HG02943 (cell line): Measurements from ENCODE around the gene MED25.

Experiments used
- ATAC-seq: cut with Tn5 transposase; IDR thresholded peaks from one replicate; pipeline ENCODE4 v1.9.1; 2021; ENCODE audit warnings: mild to moderate bottlenecking, low read depth, moderate library complexity; ENCODE audit not compliant: unreplicated experiment

The MED25 gene

GRCh38 chr19:49855676-49856573 lies 37.8 kb downstream of the MED25 start:
- ATAC-seq = no peak

GRCh38 chr19:49856574-49857021 lies 38.5 kb downstream of the MED25 start:
- no peak for ATAC-seq

- no peak for ATAC-seq
Measured at GRCh38 chr19:49857061-49857837, 39.2 kb downstream of the MED25 start.

- no peak for ATAC-seq
Measured at GRCh38 chr19:49857838-49858087, 39.7 kb downstream of the MED25 start.

GRCh38 chr19:49858088-49858985 lies 40.2 kb downstream of the MED25 start:
- ATAC-seq = no peak

GRCh38 chr19:49859682-49860335 lies 41.7 kb downstream of the MED25 start:
- no peak for ATAC-seq

GRCh38 chr19:49860336-49861102 lies 42.4 kb downstream of the MED25 start:
- ATAC-seq = no peak

GRCh38 chr19:49861107-49861506 lies 43.0 kb downstream of the MED25 start:
- no peak for ATAC-seq

- no peak for ATAC-seq
Measured at GRCh38 chr19:49861541-49862378, 43.7 kb downstream of the MED25 start.

GRCh38 chr19:49862391-49863253 lies 44.5 kb downstream of the MED25 start:
- ATAC-seq = no peak

GRCh38 chr19:49863254-49863934 lies 45.3 kb downstream of the MED25 start:
- ATAC-seq = no peak

GRCh38 chr19:49863935-49864320 lies 45.8 kb downstream of the MED25 start:
- no peak for ATAC-seq

GRCh38 chr19:49864890-49865289 lies 46.8 kb downstream of the MED25 start:
- ATAC-seq = no peak

- peak; percentile 36 for ATAC-seq
Measured at GRCh38 chr19:49866933-49867782, 49.1 kb downstream of the MED25 start, which contains the start of gene PNKP. PNKP (minus strand) TSS chr19:49867576; CDS start chr19:49867204, 372 bp downstream.

GRCh38 chr19:49869009-49869483 lies 51.0 kb downstream of the MED25 start:
- ATAC-seq = peak; percentile 6
